SIG-M5 (cell line): ENCODE results near the gene VPS72.
"Not testable (repeated sequence)": the region's sequence is repeated elsewhere in the genome, so short reads cannot be mapped to it uniquely, and the experiment has no call there.

Experiments
- DNase-seq: peaks from one replicate; lab custom pipeline; 2025; lab: John Stamatoyannopoulos, UW

The VPS72 gene

GRCh38 chr1:151189637-151190445 is at the start of gene VPS72:
VPS72 (minus strand) TSS chr1:151190197; CDS start chr1:151190121, 76 bp downstream.
- DNase-seq = peak; percentile 67

- no peak for DNase-seq
Observed at GRCh38 chr1:151238467-151238739, 48.4 kb upstream of the VPS72 start.

- no peak for DNase-seq
Observed at GRCh38 chr1:151237678-151238466, 47.9 kb upstream of the VPS72 start.

GRCh38 chr1:151235235-151235634 is 45.2 kb upstream of the VPS72 start:
- DNase-seq = no peak

GRCh38 chr1:151222130-151222529 is 32.1 kb upstream of the VPS72 start:
- no peak for DNase-seq

GRCh38 chr1:151221616-151222015 is 31.6 kb upstream of the VPS72 start:
- no peak for DNase-seq

- DNase-seq = no peak
Observed at GRCh38 chr1:151213560-151213959, 23.6 kb upstream of the VPS72 start.

- DNase-seq = no peak
Observed at GRCh38 chr1:151211972-151212705, 22.1 kb upstream of the VPS72 start.

- DNase-seq = no peak
Observed at GRCh38 chr1:151210830-151211229, 20.8 kb upstream of the VPS72 start.

- not testable (repeated sequence) for DNase-seq
Observed at GRCh38 chr1:151205381-151205965, 15.5 kb upstream of the VPS72 start.

GRCh38 chr1:151199873-151200581 is 10.0 kb upstream of the VPS72 start:
- DNase-seq = no peak

GRCh38 chr1:151198254-151199127 is 8.5 kb upstream of the VPS72 start, which contains the start of gene PIP5K1A:
PIP5K1A (plus strand) TSS chr1:151198552; CDS start chr1:151198997, 445 bp downstream.
- peak; percentile 70 for DNase-seq

GRCh38 chr1:151197863-151198253 is 7.9 kb upstream of the VPS72 start:
- DNase-seq = no peak

GRCh38 chr1:151196292-151196800 is 6.3 kb upstream of the VPS72 start:
- peak; percentile 54 for DNase-seq

- DNase-seq = not testable (repeated sequence)
Observed at GRCh38 chr1:151194894-151195594, 5.0 kb upstream of the VPS72 start.

GRCh38 chr1:151193856-151194255 is 3.9 kb upstream of the VPS72 start:
- no peak for DNase-seq

- DNase-seq = no peak
Observed at GRCh38 chr1:151193304-151193703, 3.3 kb upstream of the VPS72 start.

GRCh38 chr1:151192047-151192446 is 2.0 kb upstream of the VPS72 start:
- DNase-seq = no peak

- DNase-seq = not testable (repeated sequence)
Observed at GRCh38 chr1:151188667-151189066, 1.3 kb downstream of the VPS72 start.

- no peak for DNase-seq
Observed at GRCh38 chr1:151187205-151187604, 2.8 kb downstream of the VPS72 start.
